Panc1 (cell line): ENCODE measurements around the gene KHDRBS1. TPM values are rescaled to one million over a fixed set of nuclear protein-coding genes. Genes with fewer than 3 reads are reported as not detected.

ENCODE experiments used
- ATAC-seq: fragments of 200-7000 bp; cut with Tn5 transposase; 2 replicates; pipeline ENCODE4 v1.9.1; 2020; ENCODE audit warnings: mild to moderate bottlenecking, moderate library complexity
- BruUV-seq: library from RNA; stranded (reverse); fragments of 400-500 nt; replicated peaks from 2 replicates; lab custom pipeline; 2021; lab: Mats Ljungman, UMichigan
- CTCF ChIA-PET: fragments of 300-600 bp; sonication (Branson Sonifier 250); formaldehyde crosslinking; loops from one replicate; lab custom pipeline; 2022; ENCODE audit warnings: antibody characterized with exemption; lab: Charles Lee
- POLR2A ChIA-PET: fragments of 300-600 bp; sonication (Branson Sonifier 250); formaldehyde crosslinking; loops from one replicate; lab custom pipeline; 2022; ENCODE audit warnings: antibody characterized with exemption; lab: Charles Lee
- DNase-seq: peaks from one replicate; pipeline ENCODE4 v3.0.0-alpha.2; 2010; ENCODE audit warnings: low read depth, low spot score
- H3K27ac ChIP-seq: 2 replicates; pipeline ENCODE4 v1.5.1; 2011; ENCODE audit warnings: mild to moderate bottlenecking, low read length, inconsistent platforms
- H3K27me3 ChIP-seq: fragments of 200-500 bp; sonication (Bioruptor generic); 2 replicates; pipeline ENCODE4 v1.6.0; 2014; ENCODE audit warnings: low read length, inconsistent platforms; ENCODE audit not compliant: control insufficient read depth, insufficient read depth
- H3K36me3 ChIP-seq: fragments of 200-500 bp; sonication (Bioruptor generic); 2 replicates; pipeline ENCODE4 v1.5.1; 2014; ENCODE audit warnings: inconsistent platforms, mild to moderate bottlenecking, low read length, moderate library complexity; ENCODE audit not compliant: control insufficient read depth, insufficient read depth
- H3K4me1 ChIP-seq: 2 replicates; pipeline ENCODE4 v1.5.1; 2011; ENCODE audit warnings: inconsistent platforms, mild to moderate bottlenecking, low read length, moderate library complexity; ENCODE audit not compliant: control insufficient read depth, insufficient read depth
- H3K4me3 ChIP-seq, 2 experiments: 2 replicates each; pipeline ENCODE4 v1.5.1; 2011 to 2012; ENCODE audit warnings: low read depth in 2 of 2, low read length in 2 of 2, mild to moderate bottlenecking in 2 of 2, inconsistent platforms in 1 of 2, moderate library complexity in 1 of 2
- H3K9me3 ChIP-seq: fragments of 200-500 bp; sonication (Bioruptor generic); 2 replicates; pipeline ENCODE4 v1.5.1; 2014; ENCODE audit warnings: low read depth, mild to moderate bottlenecking, inconsistent platforms, low read length, moderate library complexity; ENCODE audit not compliant: control insufficient read depth, insufficient read depth
- CTCF ChIP-seq: fragments of 450-650 bp; IDR thresholded peaks from 2 replicates; pipeline ENCODE4 v1.5.1; 2017; ENCODE audit warnings: mild to moderate bottlenecking
- POLR2AphosphoS5 ChIP-seq: IDR thresholded peaks from 2 replicates; pipeline ENCODE4 v1.6.1; 2012; ENCODE audit warnings: mild to moderate bottlenecking, low read depth, low read length, moderate library complexity
- SIN3A ChIP-seq: IDR thresholded peaks from 2 replicates; pipeline ENCODE4 v1.6.1; 2012; ENCODE audit warnings: low read depth, mild to moderate bottlenecking, low read length, moderate library complexity, borderline replicate concordance; ENCODE audit not compliant: insufficient read depth
- TCF7L2 ChIP-seq: IDR thresholded peaks from 2 replicates; pipeline ENCODE4 v1.6.1; 2011; ENCODE audit warnings: mild to moderate bottlenecking, low read depth, low read length, inconsistent platforms
- in situ Hi-C: cut with HindIII; loops from 2 replicates; pipeline ENCODE4 v1.10.0; 2016; ENCODE audit warnings: low sequenced_read_pairs, low pct_unique_long_range_greater_than_20kb
- intact Hi-C: fragments of 100-400 bp; cut with micrococcal nuclease; formaldehyde crosslinking; loops from one replicate; pipeline ENCODE4 v1.10.0; 2022; ENCODE audit not compliant: unreplicated experiment
- total RNA-seq: library from RNA; stranded (reverse); gene quantifications from one replicate; pipeline ENCODE4 v1.2.1, GENCODE V29; 2021; ENCODE audit not compliant: unreplicated experiment
- TF ChIP-seq, protein P1 (sequence below), 2 experiments: IDR thresholded peaks; 2 replicates each; pipeline ENCODE4 v1.6.1; 2011 to 2012; ENCODE audit warnings: low read depth in 2 of 2, control low read depth in 1 of 2, low read length in 1 of 2, mild to moderate bottlenecking in 1 of 2, moderate library complexity in 1 of 2; ENCODE audit not compliant: insufficient read depth in 1 of 2

The KHDRBS1 gene
- total RNA-seq, 1 experiment from 2014 or later = 163 TPM

DNA sequence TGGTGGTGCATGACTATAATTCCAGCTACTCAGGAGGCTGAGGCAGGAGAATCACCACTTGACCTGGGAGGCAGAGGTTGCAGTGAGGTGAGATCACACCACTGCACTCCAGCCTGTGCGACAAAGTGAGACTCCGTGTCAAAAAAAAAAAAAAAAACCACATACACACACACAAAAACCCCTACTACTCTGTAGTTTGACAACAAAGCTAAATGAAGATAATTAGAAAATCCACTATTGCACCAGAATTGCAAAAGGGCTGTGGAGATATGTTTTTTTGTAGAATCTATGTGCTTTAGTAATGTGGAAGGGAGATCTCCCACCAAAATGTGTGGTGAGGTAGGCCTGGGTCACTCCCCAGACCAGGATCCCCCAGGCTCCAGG, 32.2 kb upstream of the KHDRBS1 start:
- intact Hi-C loops (no loop called here), in situ Hi-C loops (no loop called here)
- Histone ChIP-seq H3K9me3 (no peaks in the 10 kb centered on the region), H3K4me1 (peaks cover 3% of the 10 kb centered on the region; the same call in 1 of the 2 replicates), H3K36me3 (no peaks in the 10 kb centered on the region), H3K4me3 (no peak overlapping the region), H3K27ac (no peak overlapping the region), H3K27me3 (no peaks in the 10 kb centered on the region)
- ATAC-seq (no peak), DNase-seq (no peak)
- ChIA-PET CTCF (no interaction called here), POLR2A (interaction anchor here (0.7 kb wide), 2 partner anchors 32 to 191 kb away, joined by 3 to 12 read pairs; no protein-coding TSS in a partner anchor)
- TF ChIP-seq, protein P1, sequence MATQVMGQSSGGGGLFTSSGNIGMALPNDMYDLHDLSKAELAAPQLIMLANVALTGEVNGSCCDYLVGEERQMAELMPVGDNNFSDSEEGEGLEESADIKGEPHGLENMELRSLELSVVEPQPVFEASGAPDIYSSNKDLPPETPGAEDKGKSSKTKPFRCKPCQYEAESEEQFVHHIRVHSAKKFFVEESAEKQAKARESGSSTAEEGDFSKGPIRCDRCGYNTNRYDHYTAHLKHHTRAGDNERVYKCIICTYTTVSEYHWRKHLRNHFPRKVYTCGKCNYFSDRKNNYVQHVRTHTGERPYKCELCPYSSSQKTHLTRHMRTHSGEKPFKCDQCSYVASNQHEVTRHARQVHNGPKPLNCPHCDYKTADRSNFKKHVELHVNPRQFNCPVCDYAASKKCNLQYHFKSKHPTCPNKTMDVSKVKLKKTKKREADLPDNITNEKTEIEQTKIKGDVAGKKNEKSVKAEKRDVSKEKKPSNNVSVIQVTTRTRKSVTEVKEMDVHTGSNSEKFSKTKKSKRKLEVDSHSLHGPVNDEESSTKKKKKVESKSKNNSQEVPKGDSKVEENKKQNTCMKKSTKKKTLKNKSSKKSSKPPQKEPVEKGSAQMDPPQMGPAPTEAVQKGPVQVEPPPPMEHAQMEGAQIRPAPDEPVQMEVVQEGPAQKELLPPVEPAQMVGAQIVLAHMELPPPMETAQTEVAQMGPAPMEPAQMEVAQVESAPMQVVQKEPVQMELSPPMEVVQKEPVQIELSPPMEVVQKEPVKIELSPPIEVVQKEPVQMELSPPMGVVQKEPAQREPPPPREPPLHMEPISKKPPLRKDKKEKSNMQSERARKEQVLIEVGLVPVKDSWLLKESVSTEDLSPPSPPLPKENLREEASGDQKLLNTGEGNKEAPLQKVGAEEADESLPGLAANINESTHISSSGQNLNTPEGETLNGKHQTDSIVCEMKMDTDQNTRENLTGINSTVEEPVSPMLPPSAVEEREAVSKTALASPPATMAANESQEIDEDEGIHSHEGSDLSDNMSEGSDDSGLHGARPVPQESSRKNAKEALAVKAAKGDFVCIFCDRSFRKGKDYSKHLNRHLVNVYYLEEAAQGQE (IDR thresholded peaks at IDR 0.05; ENCODE audit: insufficient read depth in 1 of 2, low read depth in 2 of 2, low read length in 1 of 2) = no peak
- no peak for TF ChIP-seq CTCF
- no peak for TF ChIP-seq SIN3A
- no peak for TF ChIP-seq POLR2AphosphoS5
- no peak for TF ChIP-seq TCF7L2
- BruUV-seq = no TSS peak

DNA sequence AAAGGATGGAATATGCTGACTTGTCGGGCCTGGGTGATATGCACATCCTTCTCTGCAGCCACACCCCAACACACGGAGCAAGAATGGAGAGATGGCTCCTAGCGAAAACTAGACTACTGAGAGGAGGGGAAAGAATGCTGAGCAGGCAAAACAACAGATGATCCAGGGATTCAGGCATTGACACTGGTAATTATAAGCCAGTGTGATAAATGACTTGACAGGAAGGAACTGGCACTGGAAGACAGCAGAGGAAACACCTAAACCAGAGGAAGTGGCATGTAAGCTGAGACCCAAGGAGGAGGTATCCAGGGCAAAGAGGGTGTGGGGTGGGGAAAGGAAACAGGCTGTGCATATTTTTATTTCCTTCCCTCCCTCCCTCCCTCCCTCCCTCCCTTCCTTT, 31.7 kb upstream of the KHDRBS1 start:
- no TSS peak for BruUV-seq
- no peak overlapping the region for H3K27ac ChIP-seq
- H3K9me3 ChIP-seq = no peaks in the 10 kb centered on the region
- ATAC-seq (no peak), DNase-seq (no peak)
- TF ChIP-seq SIN3A = no peak
- no peak for TF ChIP-seq TCF7L2
- TF ChIP-seq, protein P1 (IDR thresholded peaks at IDR 0.05; ENCODE audit: insufficient read depth in 1 of 2, low read depth in 2 of 2, low read length in 1 of 2) = no peak
- TF ChIP-seq CTCF = no peak
- TF ChIP-seq POLR2AphosphoS5 = no peak
- peaks cover 3% of the 10 kb centered on the region; the same call in 1 of the 2 replicates for H3K4me1 ChIP-seq
- intact Hi-C loops = no loop called here
- H3K4me3 ChIP-seq = no peak overlapping the region
- in situ Hi-C loops = no loop called here
- no peaks in the 10 kb centered on the region for H3K27me3 ChIP-seq
- no peaks in the 10 kb centered on the region for H3K36me3 ChIP-seq
- CTCF ChIA-PET = no interaction called here
- POLR2A ChIA-PET = interaction anchor here (0.7 kb wide), 1 partner anchor 192 kb away, joined by 3 read pairs; no protein-coding TSS in a partner anchor
